C4-2B (cell line): ENCODE data around the gene PKMYT1.

ENCODE experiments used
- ZFX ChIP-seq: fragments of 450-650 bp; IDR thresholded peaks from 2 replicates; pipeline ENCODE4 v1.6.1; 2017
- TF ChIP-seq, protein P1 (sequence below): fragments of 450-650 bp; conservative IDR thresholded peaks from 2 replicates; pipeline ENCODE4 v1.5.1; 2017; ENCODE audit warnings: mild to moderate bottlenecking

GRCh38 chr16:2952679-2953078, 27.6 kb downstream of the PKMYT1 start:
- TF ChIP-seq, protein P1, sequence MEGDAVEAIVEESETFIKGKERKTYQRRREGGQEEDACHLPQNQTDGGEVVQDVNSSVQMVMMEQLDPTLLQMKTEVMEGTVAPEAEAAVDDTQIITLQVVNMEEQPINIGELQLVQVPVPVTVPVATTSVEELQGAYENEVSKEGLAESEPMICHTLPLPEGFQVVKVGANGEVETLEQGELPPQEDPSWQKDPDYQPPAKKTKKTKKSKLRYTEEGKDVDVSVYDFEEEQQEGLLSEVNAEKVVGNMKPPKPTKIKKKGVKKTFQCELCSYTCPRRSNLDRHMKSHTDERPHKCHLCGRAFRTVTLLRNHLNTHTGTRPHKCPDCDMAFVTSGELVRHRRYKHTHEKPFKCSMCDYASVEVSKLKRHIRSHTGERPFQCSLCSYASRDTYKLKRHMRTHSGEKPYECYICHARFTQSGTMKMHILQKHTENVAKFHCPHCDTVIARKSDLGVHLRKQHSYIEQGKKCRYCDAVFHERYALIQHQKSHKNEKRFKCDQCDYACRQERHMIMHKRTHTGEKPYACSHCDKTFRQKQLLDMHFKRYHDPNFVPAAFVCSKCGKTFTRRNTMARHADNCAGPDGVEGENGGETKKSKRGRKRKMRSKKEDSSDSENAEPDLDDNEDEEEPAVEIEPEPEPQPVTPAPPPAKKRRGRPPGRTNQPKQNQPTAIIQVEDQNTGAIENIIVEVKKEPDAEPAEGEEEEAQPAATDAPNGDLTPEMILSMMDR: no peak
- no peak for TF ChIP-seq ZFX
